ENCODE results near the gene ZDHHC7.

ZDHHC7 gene

GRCh38 chr16:85027958-85028684 is 16.8 kb upstream of the ZDHHC7 start:
- peaks cover 22% of the 10 kb centered on the region for H3K36me3 ChIP-seq
- H3K9me3 ChIP-seq: no peaks in the 10 kb centered on the region
- H3K4me3 ChIP-seq (ENCODE audit: low read depth in 1 of 2, low read length in 1 of 2): peak overlapping the region; percentile 94 to 99
- TF ChIP-seq CTCF (IDR thresholded peaks at IDR 0.05): peak; percentile 36
- no peaks in the 10 kb centered on the region for H3K27me3 ChIP-seq
- H3K27ac ChIP-seq: peak overlapping the region; percentile 99
- peaks cover 70 to 77% of the 10 kb centered on the region in 2 experiments for H3K4me1 ChIP-seq (ENCODE audit: control insufficient read depth in 1 of 2, insufficient read depth in 1 of 2, low read depth in 1 of 2, low read length in 1 of 2)

- Histone ChIP-seq H3K27me3 (no peaks in the 10 kb centered on the region), H3K4me1 (ENCODE audit: control insufficient read depth in 1 of 2, insufficient read depth in 1 of 2, low read depth in 1 of 2, low read length in 1 of 2) (peaks cover 69 to 75% of the 10 kb centered on the region in 2 experiments), H3K27ac (peak within 1 kb of the TSS; percentile 99), H3K4me3 (ENCODE audit: low read depth in 1 of 2, low read length in 1 of 2) (peak within 1 kb of the TSS; percentile 94 to 99), H3K36me3 (peaks cover 15% of the 10 kb centered on the region), H3K9me3 (no peaks in the 10 kb centered on the region)
- TF ChIP-seq CTCF (IDR thresholded peaks at IDR 0.05): peak; percentile 30
Observed at GRCh38 chr16:85027349-85027957, 16.1 kb upstream of the ZDHHC7 start, which contains the start of gene KIAA0513. KIAA0513 (plus strand) TSS chr16:85027795; CDS start chr16:85067072, 39,277 bp downstream.

- no peak for TF ChIP-seq CTCF (IDR thresholded peaks at IDR 0.05)
- peak overlapping the region; percentile 99 for H3K27ac ChIP-seq
- peak overlapping the region; percentile 94 to 99 for H3K4me3 ChIP-seq (ENCODE audit: low read depth in 1 of 2, low read length in 1 of 2)
Observed at GRCh38 chr16:85026703-85027102, 15.4 kb upstream of the ZDHHC7 start.

GRCh38 chr16:85025781-85026653 is 14.7 kb upstream of the ZDHHC7 start:
- H3K4me3 ChIP-seq (ENCODE audit: low read depth in 1 of 2, low read length in 1 of 2): peak overlapping the region; percentile 94 to 99
- H3K27me3 ChIP-seq: no peaks in the 10 kb centered on the region
- peaks cover 57 to 61% of the 10 kb centered on the region in 2 experiments for H3K4me1 ChIP-seq (ENCODE audit: control insufficient read depth in 1 of 2, insufficient read depth in 1 of 2, low read depth in 1 of 2, low read length in 1 of 2)
- no peaks in the 10 kb centered on the region for H3K9me3 ChIP-seq
- TF ChIP-seq CTCF (IDR thresholded peaks at IDR 0.05): no peak
- peak overlapping the region; percentile 99 for H3K27ac ChIP-seq
- peaks cover under 1% of the 10 kb centered on the region for H3K36me3 ChIP-seq

More at GRCh38 chr16:85026703-85027102, 15.4 kb upstream of the ZDHHC7 start:
- Histone ChIP-seq H3K4me1 (ENCODE audit: control insufficient read depth in 1 of 2, insufficient read depth in 1 of 2, low read depth in 1 of 2, low read length in 1 of 2) (peaks cover 64 to 67% of the 10 kb centered on the region in 2 experiments), H3K36me3 (peaks cover 8% of the 10 kb centered on the region), H3K9me3 (no peaks in the 10 kb centered on the region), H3K27me3 (no peaks in the 10 kb centered on the region)

GRCh38 chr16:85019659-85020245 is 8.4 kb upstream of the ZDHHC7 start:
- Histone ChIP-seq H3K9me3 (no peaks in the 10 kb centered on the region), H3K4me1 (ENCODE audit: control insufficient read depth in 1 of 2, insufficient read depth in 1 of 2, low read depth in 1 of 2, low read length in 1 of 2) (peaks cover 31 to 34% of the 10 kb centered on the region in 2 experiments), H3K4me3 (ENCODE audit: low read depth in 1 of 2, low read length in 1 of 2) (no peak overlapping the region), H3K27ac (no peak overlapping the region), H3K27me3 (no peaks in the 10 kb centered on the region), H3K36me3 (no peaks in the 10 kb centered on the region)
- no peak for TF ChIP-seq CTCF (IDR thresholded peaks at IDR 0.05)
